DOHH2 (cell line): ENCODE results near the gene NPVF.

ENCODE experiments used
- H3F3A ChIP-seq: fragments of 200-600 bp; sonication (generic), shearing (Covaris generic); 2 replicates; pipeline ENCODE4 v1.6.0; 2016; ENCODE audit warnings: antibody characterized with exemption, mild to moderate bottlenecking; ENCODE audit not compliant: control insufficient read depth, insufficient read depth
- H3K27ac ChIP-seq: fragments of 200-600 bp; sonication (generic); 2 replicates; pipeline ENCODE4 v1.5.1; 2014; ENCODE audit warnings: low read depth, mild to moderate bottlenecking, low read length, moderate library complexity
- H3K27me3 ChIP-seq: fragments of 200-600 bp; sonication (generic); 2 replicates; pipeline ENCODE4 v1.6.1; 2014; ENCODE audit warnings: mild to moderate bottlenecking, low read length, mixed read lengths; ENCODE audit not compliant: control insufficient read depth
- H3K36me3 ChIP-seq: fragments of 200-600 bp; sonication (generic); 2 replicates; pipeline ENCODE4 v1.6.1; 2014; ENCODE audit warnings: mild to moderate bottlenecking, low read length, moderate library complexity, mixed read lengths; ENCODE audit not compliant: control insufficient read depth
- H3K4me1 ChIP-seq: fragments of 200-600 bp; sonication (generic); 2 replicates; pipeline ENCODE4 v1.6.1; 2014; ENCODE audit warnings: mild to moderate bottlenecking, low read length, mixed read lengths; ENCODE audit not compliant: control insufficient read depth
- H3K4me2 ChIP-seq: fragments of 200-600 bp; sonication (generic); 2 replicates; pipeline ENCODE4 v1.6.0; 2014; ENCODE audit warnings: mild to moderate bottlenecking, low read length, moderate library complexity
- H3K4me3 ChIP-seq: fragments of 200-600 bp; sonication (generic); 2 replicates; pipeline ENCODE4 v1.5.1; 2014; ENCODE audit warnings: mild to moderate bottlenecking, low read length, mixed read lengths
- H3K79me2 ChIP-seq: fragments of 200-600 bp; sonication (generic); 2 replicates; pipeline ENCODE4 v1.6.1; 2014; ENCODE audit warnings: mild to moderate bottlenecking, low read length, mixed read lengths; ENCODE audit not compliant: control insufficient read depth
- H3K9me2 ChIP-seq: fragments of 200-600 bp; sonication (generic); replicated peaks from 2 replicates; pipeline ENCODE4 v1.6.1; 2014; ENCODE audit warnings: mild to moderate bottlenecking, low read length, mixed read lengths; ENCODE audit not compliant: control insufficient read depth
- H3K9me3 ChIP-seq: fragments of 200-600 bp; sonication (generic); 2 replicates; pipeline ENCODE4 v1.6.1; 2014; ENCODE audit warnings: antibody characterized with exemption, low read length, mixed read lengths; ENCODE audit not compliant: control insufficient read depth, insufficient read depth
- H4K20me1 ChIP-seq: fragments of 200-600 bp; sonication (generic); 2 replicates; pipeline ENCODE4 v1.6.0; 2014; ENCODE audit warnings: low read depth, mild to moderate bottlenecking, antibody characterized with exemption, low read length, moderate library complexity; ENCODE audit not compliant: control insufficient read depth, insufficient read depth
- CTCF ChIP-seq: fragments of 200-600 bp; sonication (generic); IDR thresholded peaks from one replicate; pipeline ENCODE4 v1.5.1; 2014; ENCODE audit warnings: antibody characterized with exemption, mild to moderate bottlenecking, low read depth, low read length; ENCODE audit not compliant: poor library complexity, severe bottlenecking
- EZH2phosphoT487 ChIP-seq: fragments of 200-600 bp; sonication (generic); IDR thresholded peaks from 2 replicates; pipeline ENCODE4 v1.6.1; 2017; ENCODE audit warnings: borderline replicate concordance, mild to moderate bottlenecking, antibody characterized with exemption, low read length, moderate library complexity, mixed read lengths

Gene NPVF

GRCh38 chr7:25261545-25262140 lies 33.4 kb upstream of the NPVF start:
- TF ChIP-seq CTCF (no peak), EZH2phosphoT487 (no peak)
- Histone ChIP-seq H3K27me3 (no peaks in the 10 kb centered on the region), H3K4me1 (peaks cover 31% of the 10 kb centered on the region), H3K36me3 (no peaks in the 10 kb centered on the region), H3K4me2 (peak overlapping the region; percentile 64), H4K20me1 (no peaks in the 10 kb centered on the region), H3K79me2 (no peaks in the 10 kb centered on the region), H3F3A (peaks cover 10% of the 10 kb centered on the region), H3K9me2 (no peaks in the 10 kb centered on the region), H3K9me3 (peaks cover 5% of the 10 kb centered on the region; the same call in 1 of the 2 replicates), H3K4me3 (peak overlapping the region; percentile 55), H3K27ac (peak overlapping the region; percentile 67)

- H3K4me3 ChIP-seq, result peak overlapping the region; percentile 55
- no peaks in the 10 kb centered on the region for H3K36me3 ChIP-seq
- H3K9me2 ChIP-seq, result no peaks in the 10 kb centered on the region
- H3K4me2 ChIP-seq, result peak overlapping the region; percentile 64
- no peaks in the 10 kb centered on the region for H4K20me1 ChIP-seq
- H3K9me3 ChIP-seq, result peaks cover 5% of the 10 kb centered on the region; the same call in 1 of the 2 replicates
- no peak for TF ChIP-seq EZH2phosphoT487
- peak overlapping the region; percentile 67 for H3K27ac ChIP-seq
- H3F3A ChIP-seq, result peaks cover 10% of the 10 kb centered on the region
- peaks cover 31% of the 10 kb centered on the region for H3K4me1 ChIP-seq
- H3K27me3 ChIP-seq, result no peaks in the 10 kb centered on the region
- no peaks in the 10 kb centered on the region for H3K79me2 ChIP-seq
Measured at GRCh38 chr7:25260862-25261494, 32.7 kb upstream of the NPVF start.

GRCh38 chr7:25259487-25260243 lies 31.4 kb upstream of the NPVF start:
- H3K9me3 ChIP-seq, result peaks cover 5% of the 10 kb centered on the region; the same call in 1 of the 2 replicates
- peak overlapping the region; percentile 64 for H3K4me2 ChIP-seq
- H3K36me3 ChIP-seq, result no peaks in the 10 kb centered on the region
- H3K27ac ChIP-seq, result 0 out of 2 replicates have a peak overlapping the region, but pooled peaks have one; percentile 67
- no peaks in the 10 kb centered on the region for H3K9me2 ChIP-seq
- H4K20me1 ChIP-seq, result no peaks in the 10 kb centered on the region
- peaks cover 10% of the 10 kb centered on the region for H3F3A ChIP-seq
- no peaks in the 10 kb centered on the region for H3K27me3 ChIP-seq
- peaks cover 31% of the 10 kb centered on the region for H3K4me1 ChIP-seq
- H3K79me2 ChIP-seq, result no peaks in the 10 kb centered on the region
- TF ChIP-seq EZH2phosphoT487 (no peak), CTCF (peak; percentile 95)
- H3K4me3 ChIP-seq, result peak overlapping the region; percentile 55; the same call in 1 of the 2 replicates
